K562 (cell line): ENCODE measurements around the gene ANAPC16. TPM values are rescaled to one million over a fixed set of nuclear protein-coding genes. Genes with fewer than 3 reads are reported as not detected.

ENCODE experiments used
- ARID1B ChIP-seq: fragments of 450-650 bp; IDR thresholded peaks from 2 replicates; pipeline ENCODE4 v1.6.1; 2016; ENCODE audit warnings: antibody characterized with exemption, mild to moderate bottlenecking, inconsistent platforms
- CTBP1 ChIP-seq: fragments of 450-650 bp; IDR thresholded peaks from 2 replicates; pipeline ENCODE4 v1.6.1; 2016; ENCODE audit warnings: borderline replicate concordance
- DIDO1 ChIP-seq: fragments of 450-650 bp; IDR thresholded peaks from 2 replicates; pipeline ENCODE4 v1.6.1; 2016; ENCODE audit warnings: low read depth, missing biosample characterization, missing genetic modification characterization
- DPF2 ChIP-seq: fragments of 450-650 bp; IDR thresholded peaks from 2 replicates; pipeline ENCODE4 v1.6.1; 2016
- FOXP4 ChIP-seq: sonication (generic); formaldehyde crosslinking; IDR thresholded peaks from 2 replicates; pipeline ENCODE4 v1.8.0; 2022; ENCODE audit warnings: mild to moderate bottlenecking, missing genetic modification reagents, borderline replicate concordance
- GTF2A2 ChIP-seq: IDR thresholded peaks from 2 replicates; pipeline ENCODE4 v1.6.1; 2016; ENCODE audit warnings: mild to moderate bottlenecking, missing genetic modification characterization, missing compliant biosample characterization
- MITF ChIP-seq: IDR thresholded peaks from 2 replicates; pipeline ENCODE4 v1.6.1; 2014; ENCODE audit warnings: antibody characterized with exemption
- TCF3 ChIP-seq: sonication (generic); formaldehyde crosslinking; IDR thresholded peaks from 2 replicates; pipeline ENCODE4 v1.4.0; 2020; ENCODE audit warnings: mild to moderate bottlenecking, missing genetic modification reagents
- TRIM28 ChIP-seq: fragments of 450-650 bp; IDR thresholded peaks from 2 replicates; pipeline ENCODE4 v1.6.1; 2017
- ZBED1 ChIP-seq: IDR thresholded peaks from 2 replicates; pipeline ENCODE4 v1.6.1; 2014
- ZFPM2 ChIP-seq: fragments of 250-450 bp; sonication (Bioruptor Pico); IDR thresholded peaks from 2 replicates; pipeline ENCODE4 v1.5.1; 2022; ENCODE audit warnings: mild to moderate bottlenecking
- ZNF217 ChIP-seq: sonication (generic); formaldehyde crosslinking; IDR thresholded peaks from 2 replicates; pipeline ENCODE4 v1.8.0; 2022; ENCODE audit warnings: mild to moderate bottlenecking, missing genetic modification reagents
- ZNF668 ChIP-seq: fragments of 250-450 bp; sonication (Bioruptor Pico); IDR thresholded peaks from 2 replicates; pipeline ENCODE4 v1.8.0; 2022; ENCODE audit warnings: mild to moderate bottlenecking, inconsistent platforms
- ZNF77 ChIP-seq: fragments of 250-450 bp; sonication (Bioruptor Pico); IDR thresholded peaks from 2 replicates; pipeline ENCODE4 v1.5.0; 2020
- ZNF79 ChIP-seq: fragments of 250-450 bp; sonication (Bioruptor Pico); IDR thresholded peaks from 2 replicates; pipeline ENCODE4 v1.4.0; 2020; ENCODE audit warnings: low read depth, mild to moderate bottlenecking, moderate library complexity
- polyA plus RNA-seq, 8 experiments: library from polyadenylated mRNA; depleted of rRNA in 4 of 8; stranded (reverse) in 5 of 8; unstranded in 3 of 8; fragments of >200 nt; fragmentation: Nextera tagmentation in 2 of 8; fragmentation: Illumina TruSeq in 1 of 8; extraction: Ambion mirVana in 2 of 8; extraction: Trizol in 1 of 8; gene quantifications; 2 replicates each; pipeline versions ENCODE4 v1.2.1 to v1.2.3, GENCODE V29; 2011 to 2014; ENCODE audit warnings: inconsistent platforms in 1 of 8, missing spikeins in 1 of 8
- total RNA-seq, 7 experiments: library from RNA; depleted of rRNA in 6 of 7; stranded (reverse); fragments of >200 nt in 6 of 7; fragmentation: Illumina TruSeq in 2 of 7; extraction: Trizol in 2 of 7; gene quantifications; 2 replicates each; pipeline versions ENCODE4 v1.2.1 to v1.2.3, GENCODE V29; 2011 to 2021; ENCODE audit warnings: low replicate concordance in 1 of 7

ANAPC16 gene
- total and polyA plus RNA-seq, 9 of the 15 experiments (the other 6 are each of a cell fraction or from before 2014, with no cell fraction given), result 42.6 to 208 (median 108) TPM

DNA sequence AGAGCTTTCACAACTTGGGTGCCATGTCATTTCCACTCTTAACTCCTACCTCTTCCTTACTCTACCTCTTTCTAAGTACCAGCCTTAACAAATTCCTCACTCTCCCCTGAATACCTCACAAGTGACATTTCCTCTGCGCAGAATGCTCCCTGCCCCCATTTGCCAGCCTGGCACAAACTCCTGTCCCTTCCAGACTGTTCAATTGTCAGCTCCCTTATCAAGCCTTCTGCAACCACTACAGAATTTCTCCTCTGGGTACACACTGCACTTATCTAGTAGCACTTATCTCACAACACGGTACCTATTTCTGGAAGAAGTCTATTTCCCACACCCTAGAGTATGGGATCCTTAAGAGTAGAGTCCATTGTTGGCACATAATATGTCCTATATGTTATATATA, 39.1 kb upstream of the ANAPC16 start (continued):
- TF ChIP-seq FOXP4 (CRISPR knock-in tag), result no peak
- no peak for TF ChIP-seq ZBED1
- peak; percentile 51; the same call in 1 of the 2 replicates for TF ChIP-seq DPF2
- 0 out of 2 replicates have a peak, but pooled peaks have one; percentile 34 for TF ChIP-seq ZNF217 (CRISPR knock-in tag)
- 0 out of 2 replicates have a peak, but pooled peaks have one; percentile 19 for TF ChIP-seq TCF3
- TF ChIP-seq CTBP1, result no peak
- TF ChIP-seq GTF2A2 (tag), result no peak
- TF ChIP-seq MITF, result no peak
- no peak for TF ChIP-seq ZFPM2
- TF ChIP-seq ZNF79, result no peak
- no peak for TF ChIP-seq ZNF77
- TF ChIP-seq ARID1B, result peak; percentile 36; the same call in 1 of the 2 replicates
- TF ChIP-seq DIDO1 (tag), result no peak
- 0 out of 2 replicates have a peak, but pooled peaks have one; percentile 19 for TF ChIP-seq ZNF668
- no peak for TF ChIP-seq TRIM28
- TF ChIP-seq, all 486 proteins: peak for 8
